CD4-positive, alpha-beta T cell treated with Interleukin-6 for 4 hours (primary cell): Measurements from ENCODE around the gene FCN1.

ENCODE experiments used
- DNase-seq: peaks from one replicate; pipeline ENCODE4 v3.0.0-alpha.2; 2020; ENCODE audit warnings: mixed read lengths

The FCN1 gene

GRCh38 chr9:134913713-134914500, 3.8 kb downstream of the FCN1 start:
- DNase-seq, result no peak

DNA sequence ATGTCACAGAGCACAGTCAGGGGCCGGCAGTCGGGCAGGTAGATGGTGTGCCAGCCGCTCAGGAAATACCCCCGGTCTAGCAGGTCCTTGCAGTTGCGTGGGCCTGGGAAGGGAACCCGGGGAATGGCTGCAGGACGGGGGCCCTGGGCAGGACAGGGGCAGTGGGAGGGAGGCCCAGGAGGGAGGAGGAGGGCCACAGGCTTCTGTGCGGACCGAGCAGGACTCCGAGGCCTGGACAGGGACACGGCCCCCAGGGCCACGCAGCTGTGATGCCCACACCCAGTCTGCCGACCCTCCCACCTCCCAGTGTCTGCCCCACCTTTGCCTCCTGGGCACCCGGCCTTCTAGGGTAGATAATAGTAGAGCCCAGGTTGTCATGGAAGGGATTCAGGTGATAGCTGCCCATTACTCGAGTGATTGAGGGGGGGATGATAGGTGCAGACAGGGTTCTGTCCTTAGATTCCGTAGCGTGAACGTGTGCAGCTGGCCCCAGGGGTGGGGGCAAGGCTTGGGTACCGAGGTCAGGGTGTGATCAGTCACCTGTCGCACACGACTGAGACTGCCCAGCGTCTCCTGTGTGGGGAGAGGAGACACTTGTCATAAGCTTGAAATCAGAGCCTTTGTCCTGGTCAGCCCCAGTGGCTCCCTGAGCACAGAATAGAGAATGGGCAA, 4.5 kb downstream of the FCN1 start:
- no peak for DNase-seq

GRCh38 chr9:134912126-134912840, 5.4 kb downstream of the FCN1 start:
- DNase-seq, result no peak

DNA sequence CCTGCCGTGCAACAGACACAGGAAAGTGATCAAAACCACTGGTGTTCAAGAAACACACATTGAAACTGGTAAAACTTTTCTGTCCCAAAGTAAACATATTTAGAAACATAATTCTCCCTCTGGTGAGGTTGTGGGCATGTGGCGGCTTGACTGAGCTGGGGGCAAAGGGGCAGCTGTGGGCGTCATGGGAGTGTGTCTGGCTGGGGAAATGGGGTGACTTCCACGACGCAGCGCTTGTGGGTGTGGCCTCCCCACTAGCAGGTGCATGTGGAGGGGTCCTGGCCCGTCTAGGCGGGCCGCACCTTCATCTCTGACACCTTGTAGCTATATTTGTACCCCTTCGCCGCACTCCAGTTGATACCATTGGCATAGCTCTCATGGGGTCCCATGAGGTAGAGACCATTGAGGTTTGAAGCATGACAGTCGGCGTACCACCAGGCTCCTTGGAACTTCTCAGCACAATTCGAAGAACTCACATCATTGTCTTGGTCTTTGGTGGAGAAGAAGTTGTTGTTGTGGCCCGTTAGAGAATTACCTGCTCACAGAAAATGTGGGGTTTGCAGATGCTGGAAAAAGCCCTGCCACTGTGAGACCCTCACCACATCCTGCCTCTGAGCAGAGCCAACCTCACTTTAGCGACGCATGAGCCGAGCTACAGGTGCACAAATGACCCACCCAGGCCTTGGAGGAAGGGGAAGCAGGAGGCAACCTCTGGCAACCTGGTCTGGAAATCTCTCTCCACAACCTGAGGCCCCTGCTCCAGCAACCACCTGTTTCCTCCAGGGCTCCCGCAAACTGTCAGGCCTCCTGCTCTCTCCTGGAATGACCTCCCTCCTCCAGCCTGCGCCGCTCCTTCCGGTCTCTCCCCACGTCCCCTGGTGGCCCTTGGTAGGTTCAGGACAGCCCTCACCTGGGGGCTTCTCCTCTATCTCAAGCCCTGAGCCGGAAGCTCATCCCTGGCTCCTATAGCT, 7.9 kb downstream of the FCN1 start:
- DNase-seq, result no peak

GRCh38 chr9:134908524-134909309, 9.0 kb downstream of the FCN1 start:
- no peak for DNase-seq

DNA sequence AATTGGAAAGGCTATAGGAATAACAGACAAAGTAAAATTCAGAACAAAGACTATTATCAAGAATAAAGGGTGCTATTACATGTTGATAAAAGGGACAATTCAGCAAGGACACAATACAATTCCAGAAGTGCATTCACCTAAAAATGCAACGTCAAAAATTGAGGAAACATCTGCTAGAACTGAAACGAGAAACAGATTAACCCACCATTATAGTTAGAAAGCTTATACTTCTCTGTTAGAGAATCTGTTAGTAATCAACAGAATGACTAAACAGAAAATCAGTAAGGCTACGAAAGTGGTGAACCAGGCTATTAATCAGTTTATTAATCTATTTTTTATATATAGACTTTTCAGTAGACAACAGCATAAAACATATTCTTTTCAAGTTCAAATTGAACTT, 14.8 kb downstream of the FCN1 start:
- no peak for DNase-seq

DNA sequence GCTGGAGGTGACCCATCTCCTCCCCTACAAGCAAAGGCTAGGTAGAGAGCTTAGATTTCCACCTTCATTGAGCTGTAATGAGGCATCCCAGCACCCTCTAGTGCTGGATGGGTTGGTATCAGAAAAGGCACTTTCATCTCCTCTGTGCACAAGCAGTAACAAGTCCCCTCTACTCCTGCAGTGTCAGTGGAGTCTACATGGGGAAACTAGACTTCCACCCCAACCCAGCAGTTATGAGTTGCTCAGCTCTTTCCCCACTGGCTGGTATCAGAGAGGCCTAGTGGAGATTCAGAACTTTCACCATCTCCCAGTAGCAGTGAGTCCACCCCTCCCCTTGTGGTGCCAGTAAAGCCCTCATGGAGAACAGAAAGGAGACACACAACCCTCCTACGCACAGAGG, 17.9 kb downstream of the FCN1 start:
- DNase-seq, result no peak

DNA sequence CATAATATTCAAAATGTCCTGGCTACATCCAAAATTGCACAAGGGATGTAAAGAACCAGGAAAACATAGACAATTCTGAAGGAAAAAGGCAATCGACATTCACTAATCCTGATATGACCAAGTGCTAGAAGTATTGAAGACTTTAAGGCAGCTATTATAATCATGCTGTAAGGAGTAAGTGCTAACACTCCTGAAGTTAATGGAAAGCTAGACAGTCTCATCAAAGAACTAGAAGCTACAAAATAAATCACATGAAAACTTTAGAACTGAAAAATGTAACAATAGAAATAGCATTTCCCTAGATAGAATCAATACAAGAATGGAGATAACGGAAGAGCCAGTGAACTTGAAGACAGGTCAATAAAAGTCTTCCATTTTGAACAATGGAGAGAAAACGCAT, 18.5 kb downstream of the FCN1 start:
- DNase-seq, result no peak

GRCh38 chr9:134898319-134898718, 19.4 kb downstream of the FCN1 start:
- DNase-seq, result no peak

GRCh38 chr9:134897584-134898170, 20.0 kb downstream of the FCN1 start:
- no peak for DNase-seq

GRCh38 chr9:134896834-134897583, 20.7 kb downstream of the FCN1 start:
- no peak for DNase-seq

- no peak for DNase-seq
These were observed 21.5 kb downstream of the FCN1 start for GRCh38 chr9:134895908-134896833.

GRCh38 chr9:134895567-134895907, 22.2 kb downstream of the FCN1 start:
- no peak for DNase-seq

GRCh38 chr9:134895097-134895496, 22.6 kb downstream of the FCN1 start:
- no peak for DNase-seq

- no peak for DNase-seq
These were observed 23.4 kb downstream of the FCN1 start for GRCh38 chr9:134894136-134894860.

- DNase-seq, result no peak
These were observed 24.8 kb downstream of the FCN1 start for GRCh38 chr9:134892820-134893420.

GRCh38 chr9:134892221-134892620, 25.5 kb downstream of the FCN1 start:
- DNase-seq, result no peak

DNA sequence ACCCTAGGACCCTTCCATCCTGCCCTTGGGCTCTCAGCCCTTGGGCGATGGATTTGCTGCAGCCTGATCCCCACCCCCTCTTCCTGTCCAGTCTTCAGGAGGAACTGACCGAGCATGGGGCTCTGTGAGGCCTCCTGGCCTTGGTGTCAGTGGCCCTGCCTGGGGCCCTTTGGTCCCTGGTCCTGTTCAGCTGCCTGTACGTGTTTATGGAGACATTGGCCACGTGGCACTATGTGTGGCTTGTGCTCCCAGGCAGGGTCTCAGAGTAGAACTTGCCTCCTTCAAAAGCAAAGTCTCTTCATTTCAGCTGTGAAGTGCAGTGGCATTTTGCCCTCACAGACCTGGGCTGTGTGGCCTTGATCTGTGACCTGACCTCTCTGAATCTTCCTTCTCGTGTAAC, 26.0 kb downstream of the FCN1 start:
- no peak for DNase-seq
